Measurements from ENCODE around the gene UBA6. TPM values are rescaled to one million over a fixed set of nuclear protein-coding genes. Genes with fewer than 3 reads are reported as not detected.

UBA6 gene
- total RNA-seq, 1 experiment from 2014 or later: 72.2 TPM

- Histone ChIP-seq H3K18ac (ENCODE audit: insufficient read length, low read depth, low read length) (no peak overlapping the region), H3K56ac (ENCODE audit: insufficient read length, low read depth, low read length) (no peak overlapping the region), H2BK5ac (ENCODE audit: insufficient read length, low read length) (no peak overlapping the region), H3T11ph (ENCODE audit: low read length) (no peak overlapping the region), H3K4me2 (ENCODE audit: insufficient read depth, insufficient read length, low read length) (no peak overlapping the region), H2BK12ac (ENCODE audit: insufficient read length, low read depth, low read length) (no peak overlapping the region), H2BK20ac (ENCODE audit: low read depth, low read length, poor library complexity, severe bottlenecking) (no peak overlapping the region), H3K27ac (ENCODE audit: insufficient read length, low read depth, low read length) (no peak overlapping the region), H4K20me1 (ENCODE audit: control insufficient read depth, insufficient read depth, insufficient read length) (no peaks in the 10 kb centered on the region), H3K4me1 (ENCODE audit: insufficient read depth, low read length) (no peaks in the 10 kb centered on the region), H2BK15ac (ENCODE audit: low read depth, low read length) (no peak overlapping the region), H3K4ac (ENCODE audit: low read depth, low read length) (no peak overlapping the region), H2AFZ (ENCODE audit: low read length) (no peak overlapping the region), H3K23ac (ENCODE audit: insufficient read length, low read depth, low read length) (no peak overlapping the region), H3K79me2 (ENCODE audit: insufficient read depth, low read length) (no peaks in the 10 kb centered on the region), H2AK5ac (ENCODE audit: insufficient read length, low read length) (no peak overlapping the region), H4K5ac (ENCODE audit: insufficient read length, low read depth, low read length) (no peak overlapping the region), H3K9me3 (ENCODE audit: control insufficient read depth, low read depth, low read length) (no peaks in the 10 kb centered on the region), H3K23me2 (ENCODE audit: insufficient read length, low read depth, low read length, poor library complexity, severe bottlenecking) (no peaks in the 10 kb centered on the region), H2BK120ac (ENCODE audit: low read depth, low read length, poor library complexity, severe bottlenecking) (no peak overlapping the region), H3K79me1 (ENCODE audit: insufficient read depth, low read depth, low read length, poor library complexity, severe bottlenecking) (no peaks in the 10 kb centered on the region), H3K14ac (ENCODE audit: insufficient read depth, low read length) (no peak overlapping the region), H4K8ac (replicated peaks; ENCODE audit: insufficient read length, low read depth, low read length) (no peak overlapping the region), H3K27me3 (ENCODE audit: insufficient read depth, low read length) (no peaks in the 10 kb centered on the region), H4K91ac (ENCODE audit: insufficient read length, low read depth, low read length) (no peak overlapping the region), H3K9ac (ENCODE audit: extremely low read depth, insufficient read length, low read length) (no peak overlapping the region)
- H3K4me3 Mint-ChIP-seq: no peak overlapping the region
- peaks cover 22 to 57% (median 47%) of the 10 kb centered on the region in 3 experiments for H3K36me3 Mint-ChIP-seq (ENCODE audit: insufficient read depth in 1 of 3, low read depth in 3 of 3)
- DNase-seq: no peak
- H3K27me3 Mint-ChIP-seq (ENCODE audit: low read depth): no peaks in the 10 kb centered on the region
- TF ChIP-seq CTCF (conservative IDR thresholded peaks at IDR 0.05): no peak
- H3K27ac Mint-ChIP-seq: no peak overlapping the region
- no peaks in the 10 kb centered on the region for H3K4me1 Mint-ChIP-seq
- H3K9me3 Mint-ChIP-seq: peaks cover 0 to 5% of the 10 kb centered on the region in 2 experiments; a peak in 2 of 5 replicates
- no CpG with 5 or more reads among the region's 1 CpG for WGBS (ENCODE audit: extremely low coverage, insufficient read length, low lambda C conversion rate)
Measured at GRCh38 chr4:67616478-67616877, 84.5 kb downstream of the UBA6 start.

All from H9 (cell line).